ENCODE data around the gene CMTM4. TPM values are rescaled to one million over a fixed set of nuclear protein-coding genes. Genes with fewer than 3 reads are reported as not detected.

Gene CMTM4
- total and polyA plus RNA-seq, 2 of the 8 experiments (the other 6 are each of a cell fraction or from before 2014, with no cell fraction given): 35.3 to 51.7 TPM

- H3K27ac ChIP-seq (ENCODE audit: low read depth, low read length): no peak overlapping the region
- peaks cover 3 to 14% (median 8%) of the 10 kb centered on the region in 4 experiments for H3K4me1 ChIP-seq (replicated peaks in 1 of 4; ENCODE audit: control insufficient read depth in 3 of 4, insufficient read depth in 4 of 4, low read length in 3 of 4)
- TF ChIP-seq RAD21 (IDR thresholded peaks at IDR 0.05 in 1 of 2, conservative IDR thresholded peaks at IDR 0.05 in 1 of 2; ENCODE audit: low read depth in 2 of 2, low read length in 2 of 2) (no peak), CHD2 (IDR thresholded peaks at IDR 0.05; ENCODE audit: low read length) (no peak), SRF (IDR thresholded peaks at IDR 0.05; ENCODE audit: low read depth, low read length) (no peak), TCF12 (IDR thresholded peaks at IDR 0.05; ENCODE audit: low read depth, low read length) (no peak), USF2 (IDR thresholded peaks at IDR 0.05; ENCODE audit: low read length) (no peak), BACH1 (IDR thresholded peaks at IDR 0.05; ENCODE audit: low read length) (no peak), KDM4A (IDR thresholded peaks at IDR 0.05; ENCODE audit: low read depth, low read length, severe bottlenecking) (no peak), FOSL1 (IDR thresholded peaks at IDR 0.05; ENCODE audit: insufficient read depth, low read depth, low read length) (no peak), SIN3A (conservative IDR thresholded peaks at IDR 0.05 in 1 of 2, IDR thresholded peaks at IDR 0.05 in 1 of 2; ENCODE audit: low read depth in 1 of 2, low read length in 2 of 2) (no peak), CTCF (IDR thresholded peaks at IDR 0.05; ENCODE audit: control extremely low read depth in 1 of 3, insufficient read depth in 1 of 3, low read depth in 1 of 3, low read length in 3 of 3) (no peak)
These were observed 76.1 kb downstream of the CMTM4 start for GRCh38 chr16:66620429-66620795.

More at GRCh38 chr16:66620429-66620795, 76.1 kb downstream of the CMTM4 start:
- H2BK120ac ChIP-seq (replicated peaks; ENCODE audit: low read depth, low read length): no peak overlapping the region
- no peak for DNase-seq (ENCODE audit: low read depth in 1 of 2, low spot score in 2 of 2)
- H4K5ac ChIP-seq (ENCODE audit: insufficient read length, low read depth, low read length): no peak overlapping the region
- H3K23ac ChIP-seq (ENCODE audit: insufficient read length): no peak overlapping the region
- H3K4ac ChIP-seq (replicated peaks; ENCODE audit: insufficient read length, low read depth, low read length): no peak overlapping the region
- H4K20me1 ChIP-seq (replicated peaks in 1 of 2; ENCODE audit: control insufficient read depth in 1 of 2, insufficient read depth in 2 of 2, low read length in 2 of 2): peaks cover 4 to 10% of the 10 kb centered on the region in 2 experiments
- no peak overlapping the region for H2BK5ac ChIP-seq (ENCODE audit: low read depth, low read length)
- no peak overlapping the region for H2AK5ac ChIP-seq (ENCODE audit: low read depth, low read length)
- CTCF ChIA-PET (ENCODE audit: partially characterized antibody): interaction anchor here (1.1 to 4.6 kb wide), 3 partner anchors 12 to 31 kb away, joined by 3 to 44 read pairs (median 12); no protein-coding TSS in a partner anchor
- no peak overlapping the region for H2BK20ac ChIP-seq (ENCODE audit: low read length)
- H4K91ac ChIP-seq (replicated peaks; ENCODE audit: insufficient read length, low read length): no peak overlapping the region
- no peaks in the 10 kb centered on the region for H3K27me3 ChIP-seq (replicated peaks in 1 of 4; ENCODE audit: control insufficient read depth in 3 of 4, extremely low read depth in 1 of 4, insufficient read depth in 3 of 4, low read length in 3 of 4)
- H3K79me1 ChIP-seq (ENCODE audit: low read depth, low read length): no peaks in the 10 kb centered on the region; the same call in 1 of the 2 replicates
- no peak overlapping the region for H3K4me3 ChIP-seq (ENCODE audit: extremely low read depth in 1 of 4, insufficient read depth in 2 of 4, low read depth in 3 of 4, low read length in 4 of 4)
- no peak overlapping the region for H2BK12ac ChIP-seq (ENCODE audit: low read depth, low read length)
- H2AFZ ChIP-seq (ENCODE audit: low read length): no peak overlapping the region
- H3K23me2 ChIP-seq (ENCODE audit: low read depth, low read length): no peaks in the 10 kb centered on the region
- no peak overlapping the region for H3K9ac ChIP-seq (replicated peaks in 1 of 4; ENCODE audit: extremely low read depth in 1 of 4, low read depth in 3 of 4, low read length in 3 of 4)
- H3K9me3 ChIP-seq (ENCODE audit: insufficient read depth in 2 of 2, low read depth in 1 of 2, low read length in 1 of 2): no peaks in the 10 kb centered on the region
- H3K14ac ChIP-seq (ENCODE audit: insufficient read length): no peak overlapping the region
- no peak overlapping the region for H2BK15ac ChIP-seq (ENCODE audit: low read length)
- no peak overlapping the region for H3K56ac ChIP-seq (replicated peaks; ENCODE audit: insufficient read length, low read depth, low read length)
- no peak overlapping the region for H3K18ac ChIP-seq (ENCODE audit: extremely low read depth, low read length)
- H3K79me2 ChIP-seq (ENCODE audit: control insufficient read depth in 1 of 2, insufficient read depth in 2 of 2, low read length in 2 of 2): no peaks in the 10 kb centered on the region
- H3K4me2 ChIP-seq (ENCODE audit: insufficient read depth in 1 of 2, low read depth in 2 of 2, low read length in 2 of 2): no peak overlapping the region
- POLR2A ChIA-PET (ENCODE audit: partially characterized antibody): interaction anchor here (0.9 to 1.2 kb wide), 2 partner anchors 12 to 18 kb away, joined by 3 to 6 read pairs; no protein-coding TSS in a partner anchor
- WGBS, 2 experiments (ENCODE audit: extremely low coverage in 1 of 2, insufficient coverage in 1 of 2, insufficient read length in 1 of 2, insufficient replicate concordance in 2 of 2, low coverage in 1 of 2, low lambda C conversion rate in 2 of 2, missing lambda C conversion rate in 1 of 2): 95% methylated on average over 8 of the region's 8 CpGs; no CpG with 5 or more reads in 1 of the 2 experiments
- no peak for FAIRE-seq
- H4K8ac ChIP-seq (ENCODE audit: extremely low read depth, insufficient read depth, low read length): no peak overlapping the region; the same call in 1 of the 2 replicates
- H3K36me3 ChIP-seq (ENCODE audit: control insufficient read depth in 2 of 4, insufficient read depth in 4 of 4, low read length in 3 of 4): peaks cover 3 to 32% (median 6%) of the 10 kb centered on the region in 4 experiments; a peak in 4 of 8 replicates

Data from H1 (cell line).